Esophagus muscularis mucosa (tissue), 3 donors: Measurements from ENCODE around the gene ATF7IP.

Experiments used
- EP300 ChIP-seq: sonication (generic); formaldehyde crosslinking; IDR thresholded peaks from one replicate; pipeline ENCODE4 v1.6.1; 2017; ENCODE audit warnings: antibody characterized with exemption
- TF ChIP-seq, protein P1 (sequence below), 3 experiments: fragments of 200-600 bp in 2 of 3; fragments of 450-650 bp in 1 of 3; sonication (generic) in 2 of 3; IDR thresholded peaks; one replicate each; pipeline ENCODE4 v1.5.1; 2017 to 2019; ENCODE audit warnings: antibody characterized with exemption in 3 of 3, mild to moderate bottlenecking in 2 of 3, moderate library complexity in 1 of 3

DNA sequence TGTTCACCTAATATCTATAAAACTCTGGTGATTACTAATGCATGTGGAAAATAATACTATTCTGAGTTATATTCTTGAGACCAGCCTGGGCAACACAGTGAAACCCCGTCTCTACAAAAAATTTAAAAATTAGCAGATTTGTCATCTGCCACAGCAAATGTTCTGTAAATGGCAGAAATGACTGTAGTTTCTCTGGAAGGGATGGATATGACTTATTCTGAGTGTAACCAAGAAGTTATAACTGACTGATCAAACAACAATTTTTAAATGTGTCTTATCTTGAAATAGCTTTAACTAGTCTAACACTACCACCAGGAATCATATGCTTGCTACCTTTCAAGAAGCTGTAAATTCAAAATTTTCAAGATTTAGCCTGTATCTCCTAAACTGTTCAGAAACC, 113.5 kb downstream of the ATF7IP start:
- TF ChIP-seq, protein P1, sequence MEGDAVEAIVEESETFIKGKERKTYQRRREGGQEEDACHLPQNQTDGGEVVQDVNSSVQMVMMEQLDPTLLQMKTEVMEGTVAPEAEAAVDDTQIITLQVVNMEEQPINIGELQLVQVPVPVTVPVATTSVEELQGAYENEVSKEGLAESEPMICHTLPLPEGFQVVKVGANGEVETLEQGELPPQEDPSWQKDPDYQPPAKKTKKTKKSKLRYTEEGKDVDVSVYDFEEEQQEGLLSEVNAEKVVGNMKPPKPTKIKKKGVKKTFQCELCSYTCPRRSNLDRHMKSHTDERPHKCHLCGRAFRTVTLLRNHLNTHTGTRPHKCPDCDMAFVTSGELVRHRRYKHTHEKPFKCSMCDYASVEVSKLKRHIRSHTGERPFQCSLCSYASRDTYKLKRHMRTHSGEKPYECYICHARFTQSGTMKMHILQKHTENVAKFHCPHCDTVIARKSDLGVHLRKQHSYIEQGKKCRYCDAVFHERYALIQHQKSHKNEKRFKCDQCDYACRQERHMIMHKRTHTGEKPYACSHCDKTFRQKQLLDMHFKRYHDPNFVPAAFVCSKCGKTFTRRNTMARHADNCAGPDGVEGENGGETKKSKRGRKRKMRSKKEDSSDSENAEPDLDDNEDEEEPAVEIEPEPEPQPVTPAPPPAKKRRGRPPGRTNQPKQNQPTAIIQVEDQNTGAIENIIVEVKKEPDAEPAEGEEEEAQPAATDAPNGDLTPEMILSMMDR (IDR thresholded peaks at IDR 0.05) = no peak
- TF ChIP-seq EP300 = no peak
